K562 (cell line): Measurements from ENCODE around the gene EYA3. TPM values are rescaled to one million over a fixed set of nuclear protein-coding genes. Genes with fewer than 3 reads are reported as not detected.

ENCODE experiments used
- CREB1 ChIP-seq, 2 experiments: sonication (generic) in 1 of 2; formaldehyde crosslinking in 1 of 2; IDR thresholded peaks; 2 replicates each; pipeline versions ENCODE4 v1.6.1 to v1.8.0; 2012 to 2022; ENCODE audit warnings: inconsistent platforms in 1 of 2, mild to moderate bottlenecking in 1 of 2, missing genetic modification reagents in 1 of 2, moderate library complexity in 1 of 2
- E2F8 ChIP-seq: fragments of 450-650 bp; IDR thresholded peaks from 2 replicates; pipeline ENCODE4 v1.7.1; 2018; ENCODE audit warnings: mild to moderate bottlenecking, low read depth; ENCODE audit not compliant: partially characterized antibody
- ESRRB ChIP-seq: fragments of 250-450 bp; sonication (Bioruptor Pico); IDR thresholded peaks from 2 replicates; pipeline ENCODE4 v1.5.0; 2020; ENCODE audit warnings: mild to moderate bottlenecking, moderate library complexity, borderline replicate concordance
- HSF4 ChIP-seq: fragments of 250-450 bp; sonication (Bioruptor Pico); IDR thresholded peaks from 2 replicates; pipeline ENCODE4 v2.1.2; 2022; ENCODE audit warnings: mild to moderate bottlenecking, moderate library complexity, borderline replicate concordance
- KLF1 ChIP-seq: fragments of 450-650 bp; IDR thresholded peaks from 2 replicates; pipeline ENCODE4 v1.6.1; 2016; ENCODE audit warnings: missing genetic modification characterization, missing compliant biosample characterization
- MCM5 ChIP-seq: fragments of 450-650 bp; IDR thresholded peaks from 2 replicates; pipeline ENCODE4 v1.6.1; 2016; ENCODE audit warnings: low read depth
- MTA1 ChIP-seq: fragments of 450-650 bp; IDR thresholded peaks from 2 replicates; pipeline ENCODE4 v1.6.1; 2017; ENCODE audit warnings: borderline replicate concordance
- NR3C1 ChIP-seq: sonication (generic); formaldehyde crosslinking; IDR thresholded peaks from 2 replicates; pipeline ENCODE4 v1.8.1; 2022; ENCODE audit warnings: missing genetic modification reagents
- PHB2 ChIP-seq: fragments of 450-650 bp; IDR thresholded peaks from 2 replicates; pipeline ENCODE4 v1.6.1; 2017; ENCODE audit warnings: low read depth
- RBBP5 ChIP-seq: fragments of 200-600 bp; sonication (generic); IDR thresholded peaks from 2 replicates; pipeline ENCODE4 v1.6.1; 2012; ENCODE audit warnings: borderline replicate concordance, mild to moderate bottlenecking, low read length, control low read depth, inconsistent platforms; ENCODE audit not compliant: insufficient read depth, poor library complexity, severe bottlenecking
- RUNX1 ChIP-seq: sonication (generic); IDR thresholded peaks from 2 replicates; pipeline ENCODE4 v1.6.1; 2016; ENCODE audit warnings: antibody characterized with exemption, low read depth
- TFAP4 ChIP-seq: sonication (generic); formaldehyde crosslinking; IDR thresholded peaks from 2 replicates; pipeline ENCODE4 v1.8.0; 2022; ENCODE audit warnings: missing genetic modification reagents, mild to moderate bottlenecking, moderate library complexity, borderline replicate concordance
- ZC3H8 ChIP-seq: fragments of 450-650 bp; IDR thresholded peaks from 2 replicates; pipeline ENCODE4 v1.6.1; 2017
- ZFPM2 ChIP-seq: fragments of 250-450 bp; sonication (Bioruptor Pico); IDR thresholded peaks from 2 replicates; pipeline ENCODE4 v1.5.1; 2022; ENCODE audit warnings: mild to moderate bottlenecking
- ZNF143 ChIP-seq: sonication (generic); formaldehyde crosslinking; IDR thresholded peaks from 2 replicates; pipeline ENCODE4 v1.9.0; 2022; ENCODE audit warnings: mild to moderate bottlenecking, missing genetic modification reagents
- ZNF316 ChIP-seq: fragments of 450-650 bp; IDR thresholded peaks from 2 replicates; pipeline ENCODE4 v1.6.1; 2016
- ZNF436 ChIP-seq: fragments of 250-450, 450-650 bp; sonication (Bioruptor Pico); formaldehyde crosslinking; IDR thresholded peaks from 2 replicates; pipeline ENCODE4 v1.7.0; 2020; ENCODE audit warnings: mild to moderate bottlenecking
- polyA plus RNA-seq, 8 experiments: library from polyadenylated mRNA; depleted of rRNA in 4 of 8; stranded (reverse) in 5 of 8; unstranded in 3 of 8; fragments of >200 nt; fragmentation: Nextera tagmentation in 2 of 8; fragmentation: Illumina TruSeq in 1 of 8; extraction: Ambion mirVana in 2 of 8; extraction: Trizol in 1 of 8; gene quantifications; 2 replicates each; pipeline versions ENCODE4 v1.2.1 to v1.2.3, GENCODE V29; 2011 to 2014; ENCODE audit warnings: inconsistent platforms in 1 of 8, missing spikeins in 1 of 8
- total RNA-seq, 7 experiments: library from RNA; depleted of rRNA in 6 of 7; stranded (reverse); fragments of >200 nt in 6 of 7; fragmentation: Illumina TruSeq in 2 of 7; extraction: Trizol in 2 of 7; gene quantifications; 2 replicates each; pipeline versions ENCODE4 v1.2.1 to v1.2.3, GENCODE V29; 2011 to 2021; ENCODE audit warnings: low replicate concordance in 1 of 7
- TF ChIP-seq, protein P1 (sequence below): fragments of 450-650 bp; IDR thresholded peaks from 2 replicates; pipeline ENCODE4 v1.6.1; 2017; ENCODE audit warnings: mild to moderate bottlenecking, moderate library complexity
- TF ChIP-seq, protein P2 (sequence below), 3 experiments: fragments of 200-800 bp in 1 of 3; sonication (Bioruptor generic) in 1 of 3; sonication (generic) in 1 of 3; formaldehyde crosslinking in 1 of 3; IDR thresholded peaks; 2 replicates each; pipeline versions ENCODE4 v1.6.1 to v1.8.0; 2016 to 2022; ENCODE audit warnings: mild to moderate bottlenecking in 2 of 3, missing compliant biosample characterization in 2 of 3, missing genetic modification characterization in 2 of 3, missing genetic modification reagents in 1 of 3

EYA3 gene
- total and polyA plus RNA-seq, 9 of the 15 experiments (the other 6 are each of a cell fraction or from before 2014, with no cell fraction given): 21.7 to 64.0 (median 43.6) TPM

DNA sequence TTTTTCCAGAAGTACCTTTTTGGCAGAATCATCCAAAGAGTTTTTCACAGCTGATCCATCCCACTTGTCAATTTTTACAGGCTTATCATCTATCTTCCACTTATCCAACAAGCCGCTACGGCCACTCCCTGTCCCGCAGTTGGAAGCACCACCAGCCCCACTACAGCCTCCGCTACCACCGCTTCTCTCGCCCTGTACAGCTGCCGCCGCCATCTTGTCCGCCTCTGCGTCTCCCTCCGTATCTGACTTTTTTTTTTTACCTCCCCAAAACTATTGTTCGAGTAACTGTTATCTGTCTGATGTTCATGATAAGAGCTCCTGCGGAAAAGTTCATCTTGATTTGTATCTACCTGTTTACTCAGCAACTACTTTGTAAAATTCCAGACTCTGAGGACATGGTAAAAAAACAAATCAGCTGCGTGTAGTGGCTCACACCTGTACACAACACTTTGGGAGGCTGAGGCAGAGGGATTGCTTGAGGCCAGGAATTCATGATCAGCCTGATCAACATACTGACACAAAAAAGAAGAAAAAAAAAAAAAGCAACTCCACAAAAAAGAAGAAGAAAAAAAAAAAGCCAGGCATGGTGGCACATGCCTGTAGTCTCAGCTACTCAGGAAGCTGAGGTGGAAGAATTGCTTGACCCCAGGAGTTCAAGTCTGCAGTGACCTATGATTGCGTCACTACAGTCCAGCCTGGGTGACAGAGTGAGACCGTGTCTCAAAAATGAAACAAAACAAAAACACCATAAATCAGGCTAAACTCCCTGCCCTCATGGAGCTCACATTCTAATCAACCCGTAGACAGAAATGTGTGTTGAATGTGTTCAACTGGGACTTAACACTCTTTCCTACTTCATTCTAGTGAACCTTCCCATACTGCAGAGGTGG, 8.0 kb upstream of the EYA3 start (continued):
- TF ChIP-seq RBBP5: no peak
- TF ChIP-seq NR3C1: no peak
- TF ChIP-seq ZC3H8: no peak
- no peak for TF ChIP-seq RUNX1
- no peak for TF ChIP-seq MCM5
- TF ChIP-seq, protein P1, sequence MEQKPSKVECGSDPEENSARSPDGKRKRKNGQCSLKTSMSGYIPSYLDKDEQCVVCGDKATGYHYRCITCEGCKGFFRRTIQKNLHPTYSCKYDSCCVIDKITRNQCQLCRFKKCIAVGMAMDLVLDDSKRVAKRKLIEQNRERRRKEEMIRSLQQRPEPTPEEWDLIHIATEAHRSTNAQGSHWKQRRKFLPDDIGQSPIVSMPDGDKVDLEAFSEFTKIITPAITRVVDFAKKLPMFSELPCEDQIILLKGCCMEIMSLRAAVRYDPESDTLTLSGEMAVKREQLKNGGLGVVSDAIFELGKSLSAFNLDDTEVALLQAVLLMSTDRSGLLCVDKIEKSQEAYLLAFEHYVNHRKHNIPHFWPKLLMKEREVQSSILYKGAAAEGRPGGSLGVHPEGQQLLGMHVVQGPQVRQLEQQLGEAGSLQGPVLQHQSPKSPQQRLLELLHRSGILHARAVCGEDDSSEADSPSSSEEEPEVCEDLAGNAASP: no peak
- TF ChIP-seq TFAP4 (CRISPR knock-in tag): no peak
- TF ChIP-seq ZNF143 (CRISPR knock-in tag): no peak
- TF ChIP-seq CREB1 (IDR thresholded peaks at IDR 0.05): no peak
- TF ChIP-seq CREB1 (CRISPR knock-in tag; IDR thresholded peaks at IDR 0.05): no peak
- no peak for TF ChIP-seq ESRRB (CRISPR knock-in tag)
- TF ChIP-seq ZFPM2 (CRISPR knock-in tag): no peak
- TF ChIP-seq MTA1: no peak
- TF ChIP-seq PHB2: no peak
- TF ChIP-seq, protein P2, sequence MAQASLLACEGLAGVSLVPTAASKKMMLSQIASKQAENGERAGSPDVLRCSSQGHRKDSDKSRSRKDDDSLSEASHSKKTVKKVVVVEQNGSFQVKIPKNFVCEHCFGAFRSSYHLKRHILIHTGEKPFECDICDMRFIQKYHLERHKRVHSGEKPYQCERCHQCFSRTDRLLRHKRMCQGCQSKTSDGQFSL (CRISPR knock-in tag; IDR thresholded peaks at IDR 0.05): no peak
- TF ChIP-seq, protein P2 (tag; IDR thresholded peaks at IDR 0.05): no peak
- TF ChIP-seq HSF4 (CRISPR knock-in tag): no peak
- TF ChIP-seq ZNF316: peak; percentile 94
- no peak for TF ChIP-seq KLF1 (tag)
- TF ChIP-seq E2F8: no peak
- no peak for TF ChIP-seq ZNF436 (CRISPR knock-in tag)
